Heart left ventricle (tissue), 16 donors: ENCODE results near the gene MVK. TPM values are rescaled to one million over a fixed set of nuclear protein-coding genes. Genes with fewer than 3 reads are reported as not detected.

ENCODE experiments used
- ATAC-seq, 4 donors: fragments of 200-7000 bp; cut with Tn5 transposase; one replicate each; pipeline ENCODE4 v1.9.1; 2020 to 2022; ENCODE audit warnings: moderate library complexity in 4 of 4, mild to moderate bottlenecking in 3 of 4, moderate number of reproducible peaks in 1 of 4
- DNase-seq, 5 donors: peaks; one replicate each; pipeline ENCODE4 v3.0.0-alpha.2; 2020
- H3K27ac ChIP-seq, 12 donors: fragments of 200-600 bp; sonication (generic) in 4 of 12; one replicate each; pipeline versions ENCODE4 v1.5.0 to v1.8.0; 2016 to 2022; ENCODE audit warnings: mild to moderate bottlenecking in 2 of 12
- H3K27me3 ChIP-seq, 9 donors: fragments of 200-600 bp; sonication (generic) in 2 of 9; one replicate each; pipeline versions ENCODE4 v1.5.1 to v1.8.0; 2016 to 2022; ENCODE audit warnings: mild to moderate bottlenecking in 3 of 9
- H3K36me3 ChIP-seq, 9 donors: fragments of 200-600 bp; sonication (generic) in 2 of 9; one replicate each; pipeline versions ENCODE4 v1.5.0 to v1.8.0; 2018 to 2022; ENCODE audit warnings: mild to moderate bottlenecking in 2 of 9
- H3K4me1 ChIP-seq, 12 donors: fragments of 200-600 bp; sonication (generic) in 4 of 12; one replicate each; pipeline versions ENCODE4 v1.5.0 to v1.8.0; 2016 to 2022; ENCODE audit warnings: mild to moderate bottlenecking in 3 of 12
- H3K4me3 ChIP-seq, 12 donors: fragments of 200-600 bp; sonication (generic) in 4 of 12; one replicate each; pipeline versions ENCODE4 v1.5.0 to v1.8.0; 2017 to 2022; ENCODE audit warnings: mild to moderate bottlenecking in 9 of 12, moderate library complexity in 4 of 12
- H3K9me3 ChIP-seq, 12 donors: fragments of 200-600 bp; sonication (generic) in 4 of 12; one replicate each; pipeline versions ENCODE4 v1.5.0 to v1.8.0; 2016 to 2022; ENCODE audit warnings: mild to moderate bottlenecking in 1 of 12
- POLR2A ChIP-seq, 2 donors: fragments of 450-650 bp; IDR thresholded peaks; one replicate each; pipeline ENCODE4 v1.6.1; 2017; ENCODE audit warnings: antibody characterized with exemption in 2 of 2, mild to moderate bottlenecking in 2 of 2, moderate library complexity in 2 of 2
- WGBS, 4 donors: extraction: QIAGEN DNeasy Blood & Tissue Kit in 2 of 4; methylation state at CpG; one replicate each; pipeline versions ENCODE4 v1.1.5 to v1.1.7; 2013 to 2018; 5-methylcytosine and 5-hydroxymethylcytosine counted together
- intact Hi-C, 10 donors: fragments of 100-400 bp; cut with DNase I; formaldehyde crosslinking; loops; one replicate each; pipeline versions ENCODE4 v1.11.1 to v1.14.2; 2022
- long read RNA-seq, 3 donors: library from polyadenylated mRNA; unstranded; transcript quantifications; one replicate each; pipeline ENCODE4 v2.0.0, GENCODE V29; 2020 to 2021
- polyA plus RNA-seq, 2 donors: library from polyadenylated mRNA; stranded (reverse); fragments of 200-250 nt; gene quantifications; one replicate each; pipeline ENCODE4 v1.2.3, GENCODE V29; 2013
- total RNA-seq, 9 donors: library from RNA; depleted of rRNA in 2 of 9; stranded (reverse); fragments of >200 nt in 2 of 9; fragmentation: NEBNext Ultra II Directional in 3 of 9; extraction: Animal tissue kit (Norgen Biotek cat#: 25700) in 3 of 9; gene quantifications; one replicate each; pipeline versions ENCODE4 v1.1.0 to v1.2.4, GENCODE V29; 2016 to 2023
- TF ChIP-seq, protein P1 (sequence below), 12 donors: fragments of 200-600 bp; sonication (generic) in 4 of 12; IDR thresholded peaks; one replicate each; pipeline versions ENCODE4 v1.5.0 to v1.8.0; 2018 to 2022; ENCODE audit warnings: antibody characterized with exemption in 12 of 12, mild to moderate bottlenecking in 5 of 12
- donor health status: ischemic (EF 13 %, LVEDD 7.1; RV severe dilation, severe dysfunction).
- donor health status: healthy with polysubstance abuse.
- donor health status: DM: no; HTN: yes; CAD: no.
- donor health status: DM: no; HTN: no; CAD: no.
- donor health status: ischemic (EF 25% LVEDD 6.9; RV normal size, moderate dysfunction).
- donor health status: ischemic (EF 25% LVEDD 5.7; RV mildly dilated, moderate dysfunction).
- donor health status: healthy.
- donor health status: DM: yes; HTN: yes; CAD: no.
- donor health status: ischemic (EF 35%, LVEDD 5.7; RV mildly dilated, moderate dysfunction).
- donor health status: nonischemic (EF 11% LVEDD 7.7; RV severe dilation, severe dysfunction).
- donor health status: DM: yes; HTN: yes; CAD: no.
- donor health status: PGD.
- donor health status: ischemic (EF 29% LVEDD 5.4; RV normal size, mild dysfunction).
- donor health status: nonischemic (EF 23%, LVEDD 6.1; RV moderate dilation, normal function).

MVK gene
- total RNA-seq (10 to 100 TPM in 5 of 9 donors, 1 to 10 TPM in 4; 7.9 to 14.9 (median 10.1) TPM), polyA plus RNA-seq (10 to 100 TPM; 13.4 to 13.9 TPM)
- long read RNA-seq, donor 1, transcript MVK-201 (11 exons, 1,956 nt) = major isoform, 27 of 35 reads
- long read RNA-seq, donor 1, partial matches to known transcripts = 3 of 35 reads
- long read RNA-seq, donor 1, other reads (novel, unspliced or antisense) = 4 of 35 reads
- long read RNA-seq, donor 2, transcript MVK-203 (9 exons, 1,644 nt) = minor isoform, 9 of 157 reads
- long read RNA-seq, donor 2, transcript MVK-202 (10 exons, 1,770 nt) = minor isoform, 7 of 157 reads
- long read RNA-seq, donor 2, transcript MVK-201 (11 exons, 1,956 nt) = major isoform, 120 of 157 reads
- long read RNA-seq, donor 2, partial matches to known transcripts = 3 of 157 reads
- long read RNA-seq, donor 2, other reads (novel, unspliced or antisense) = 12 of 157 reads
- long read RNA-seq, donor 3, transcript MVK-202 (10 exons, 1,770 nt) = major isoform, 7 of 16 reads
- long read RNA-seq, donor 3, transcript MVK-201 (11 exons, 1,956 nt) = major isoform, 7 of 16 reads
- long read RNA-seq, donor 3, partial matches to known transcripts = 0 of 16 reads
- long read RNA-seq, donor 3, other reads (novel, unspliced or antisense) = 1 of 16 reads

DNA sequence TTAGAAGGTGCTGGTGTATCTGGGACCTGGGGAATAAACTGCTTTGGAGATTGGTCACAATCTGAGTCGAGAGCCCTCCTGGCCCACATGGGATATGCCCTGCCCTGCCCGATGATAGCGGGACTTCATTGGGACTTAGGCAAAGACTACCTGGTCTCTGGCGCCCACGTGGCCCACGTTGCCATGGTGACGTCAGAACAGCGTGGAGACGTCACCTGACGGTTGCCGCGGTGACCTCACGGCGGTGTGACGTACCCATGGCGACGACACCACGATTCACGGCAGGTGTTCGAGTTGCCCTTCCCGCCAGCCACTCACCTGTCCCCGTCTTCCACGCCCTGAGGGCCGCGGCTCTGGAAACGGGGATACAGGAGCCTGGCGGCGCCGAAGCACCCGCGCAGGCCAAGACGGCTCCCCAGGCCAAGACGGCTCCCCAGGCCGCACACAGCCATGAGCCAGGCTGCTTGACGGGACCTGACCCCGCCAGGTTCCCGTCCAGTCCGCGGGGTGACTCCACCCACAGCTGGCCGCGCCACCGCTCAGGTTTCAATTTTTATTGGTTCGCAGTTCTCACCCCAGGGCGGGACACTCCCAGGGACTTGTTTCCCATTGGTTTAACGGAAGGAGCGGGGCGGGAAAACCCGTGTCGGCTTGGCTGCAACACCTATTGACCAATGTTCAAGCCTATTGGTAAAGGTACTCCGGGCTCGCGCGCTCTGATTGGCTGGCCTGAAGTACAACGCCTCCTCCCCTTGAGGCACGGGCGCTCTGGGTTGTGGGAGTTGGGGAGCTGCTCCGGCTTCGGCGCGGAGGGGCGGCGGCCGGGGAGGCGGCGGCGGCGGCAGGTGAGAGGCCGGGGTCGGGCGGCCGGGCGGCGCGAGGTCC is at the start of gene MVK, which contains the start of gene MMAB:
MVK (plus strand) TSS at position 766 of the 885 bp plus-strand sequence. CDS start 1,029 bp downstream, outside the sequence.
MMAB (minus strand) TSS at position 476 of the 885 bp plus-strand sequence; CDS start at position 452, 24 bp downstream.
- peak within 1 kb of the TSS; percentile 60 to 93 (median 74) for H3K4me3 ChIP-seq
- intact Hi-C loops = loop anchor here in 4 of 10 donors (1.0 to 5.0 kb wide), 5 partner anchors 51 to 146 kb away; partner anchors contain the start of genes KCTD10 (in 1 of the 4) and UBE3B (in 1 of the 4)
- no peaks in the 10 kb centered on the region for H3K9me3 ChIP-seq
- 0 to 1% (median 1%) methylated on average over 42 to 74 of the region's 74 CpGs for WGBS, 4 donors
- peaks cover 0 to 26% (median 18%) of the 10 kb centered on the region in 12 donors for H3K4me1 ChIP-seq
- ATAC-seq = peak; percentile 98 to 99 (median 98)
- H3K27ac ChIP-seq = peak within 1 kb of the TSS; percentile 47 to 92 (median 82)
- peak; percentile 99 for DNase-seq
- peaks cover 0 to 59% (median 44%) of the 10 kb centered on the region in 9 donors for H3K36me3 ChIP-seq
- TF ChIP-seq, protein P1, sequence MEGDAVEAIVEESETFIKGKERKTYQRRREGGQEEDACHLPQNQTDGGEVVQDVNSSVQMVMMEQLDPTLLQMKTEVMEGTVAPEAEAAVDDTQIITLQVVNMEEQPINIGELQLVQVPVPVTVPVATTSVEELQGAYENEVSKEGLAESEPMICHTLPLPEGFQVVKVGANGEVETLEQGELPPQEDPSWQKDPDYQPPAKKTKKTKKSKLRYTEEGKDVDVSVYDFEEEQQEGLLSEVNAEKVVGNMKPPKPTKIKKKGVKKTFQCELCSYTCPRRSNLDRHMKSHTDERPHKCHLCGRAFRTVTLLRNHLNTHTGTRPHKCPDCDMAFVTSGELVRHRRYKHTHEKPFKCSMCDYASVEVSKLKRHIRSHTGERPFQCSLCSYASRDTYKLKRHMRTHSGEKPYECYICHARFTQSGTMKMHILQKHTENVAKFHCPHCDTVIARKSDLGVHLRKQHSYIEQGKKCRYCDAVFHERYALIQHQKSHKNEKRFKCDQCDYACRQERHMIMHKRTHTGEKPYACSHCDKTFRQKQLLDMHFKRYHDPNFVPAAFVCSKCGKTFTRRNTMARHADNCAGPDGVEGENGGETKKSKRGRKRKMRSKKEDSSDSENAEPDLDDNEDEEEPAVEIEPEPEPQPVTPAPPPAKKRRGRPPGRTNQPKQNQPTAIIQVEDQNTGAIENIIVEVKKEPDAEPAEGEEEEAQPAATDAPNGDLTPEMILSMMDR (IDR thresholded peaks at IDR 0.05) = no peak
- peak in 1 of 2 donors; percentile 50 for TF ChIP-seq POLR2A (IDR thresholded peaks at IDR 0.05)
- H3K27me3 ChIP-seq = no peaks in the 10 kb centered on the region

DNA sequence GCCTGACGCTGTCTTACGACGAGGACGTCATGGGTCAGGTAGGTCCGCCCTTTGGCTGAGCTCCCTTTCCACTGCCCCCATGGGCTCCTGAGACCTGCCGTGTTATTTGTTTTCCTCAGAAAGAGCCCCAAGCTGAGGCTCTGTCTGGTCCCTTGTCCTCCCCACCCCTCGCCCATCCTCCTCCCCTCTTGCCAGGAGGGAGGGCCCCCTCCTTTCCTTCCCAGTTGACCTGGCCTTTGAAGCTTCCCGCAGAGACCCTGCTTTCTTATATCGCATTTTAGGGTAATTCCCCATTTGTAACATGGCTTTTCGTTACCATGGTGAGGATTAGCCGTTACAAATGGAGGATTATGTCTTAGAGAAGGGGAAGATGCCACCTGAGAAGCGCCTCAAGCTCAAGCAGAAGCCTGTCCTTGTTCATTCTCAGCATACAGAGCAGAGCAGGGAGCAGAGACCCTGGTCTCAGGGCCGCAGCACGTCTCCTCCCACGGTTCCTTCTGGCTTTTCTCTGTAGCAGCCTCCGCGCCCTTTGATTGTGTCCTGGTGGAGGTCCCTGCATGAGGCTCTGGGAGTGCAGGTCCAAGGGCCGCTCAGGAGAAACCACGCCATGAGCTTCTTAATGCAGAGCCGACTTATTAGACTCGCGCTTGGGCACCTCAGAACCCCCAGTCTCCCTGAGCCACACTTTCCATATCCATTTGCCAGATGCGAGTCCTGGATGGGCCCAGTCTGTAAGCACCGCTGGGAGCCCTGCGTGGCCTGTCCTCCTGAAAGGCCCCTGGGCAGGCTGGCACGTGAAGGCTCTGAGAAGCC is 48.9 kb upstream of the MVK start:
- ATAC-seq (no peak), DNase-seq (no peak)
- H3K27me3 ChIP-seq = no peaks in the 10 kb centered on the region
- peaks cover 4 to 99% (median 89%) of the 10 kb centered on the region in 9 donors for H3K36me3 ChIP-seq
- peak overlapping the region in 1 of 12 donors; percentile 15 for H3K27ac ChIP-seq
- H3K9me3 ChIP-seq = no peaks in the 10 kb centered on the region
- peaks cover 4 to 32% (median 8%) of the 10 kb centered on the region in 12 donors for H3K4me1 ChIP-seq
- TF ChIP-seq, protein P1 (IDR thresholded peaks at IDR 0.05) = no peak
- no peak for TF ChIP-seq POLR2A (IDR thresholded peaks at IDR 0.05)
- no peak overlapping the region for H3K4me3 ChIP-seq
- intact Hi-C loops = loop anchor here in 5 of 10 donors (5.0 to 10.0 kb wide), 5 partner anchors 48 to 580 kb away; partner anchors contain the start of genes MMAB (in 1 of the 5) and MVK (in 1 of the 5)
- WGBS, 4 donors = 87 to 94% (median 92%) methylated on average over 26 of the region's 26 CpGs

DNA sequence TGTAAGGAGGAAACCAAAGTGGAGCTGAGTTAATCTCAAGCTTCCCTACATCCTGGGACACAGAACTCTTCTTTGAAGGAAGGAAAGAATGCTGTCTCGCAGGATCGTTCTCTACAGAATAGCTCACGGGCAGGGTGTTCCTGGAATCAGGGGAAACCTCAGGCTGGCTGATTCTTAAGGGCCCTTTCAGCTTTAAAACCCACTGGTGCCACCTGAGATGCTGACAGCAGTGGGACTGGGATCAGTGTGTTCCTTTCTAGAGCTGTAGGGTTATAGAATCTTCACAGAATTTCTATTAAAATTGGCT is 48.4 kb upstream of the MVK start:
- no peak for ATAC-seq
- DNase-seq = no peak
- H3K27me3 ChIP-seq = no peaks in the 10 kb centered on the region
- H3K36me3 ChIP-seq = peaks cover 4 to 99% (median 94%) of the 10 kb centered on the region in 9 donors
- H3K4me3 ChIP-seq = no peak overlapping the region
- H3K9me3 ChIP-seq = no peaks in the 10 kb centered on the region
- TF ChIP-seq, protein P1 (IDR thresholded peaks at IDR 0.05) = no peak
- no peak for TF ChIP-seq POLR2A (IDR thresholded peaks at IDR 0.05)
- intact Hi-C loops = loop anchor here in 2 of 10 donors (5.0 to 10.0 kb wide), 2 partner anchors 52 to 580 kb away; no protein-coding TSS in a partner anchor
- WGBS, 4 donors = 84 to 95% (median 89%) methylated on average over 3 of the region's 3 CpGs
- no peak overlapping the region for H3K27ac ChIP-seq
- H3K4me1 ChIP-seq = peaks cover 0 to 26% (median 2%) of the 10 kb centered on the region in 12 donors
